Stomach (tissue), 4 donors: Measurements from ENCODE around the gene VPS18.

Experiments used
- CTCF ChIP-seq, 7 experiments: fragments of 450-650 bp in 4 of 7; fragments of 200-600 bp in 3 of 7; sonication (generic) in 3 of 7; IDR thresholded peaks; one replicate each; pipeline ENCODE4 v1.5.1; 2016 to 2019; ENCODE audit warnings: antibody characterized with exemption in 7 of 7, control low read depth in 2 of 7, mild to moderate bottlenecking in 1 of 7
- POLR2A ChIP-seq, 4 donors: fragments of 450-650 bp; IDR thresholded peaks; one replicate each; pipeline ENCODE4 v1.6.1; 2016; ENCODE audit warnings: antibody characterized with exemption in 4 of 4, control low read depth in 2 of 4, mild to moderate bottlenecking in 1 of 4, moderate library complexity in 1 of 4

DNA sequence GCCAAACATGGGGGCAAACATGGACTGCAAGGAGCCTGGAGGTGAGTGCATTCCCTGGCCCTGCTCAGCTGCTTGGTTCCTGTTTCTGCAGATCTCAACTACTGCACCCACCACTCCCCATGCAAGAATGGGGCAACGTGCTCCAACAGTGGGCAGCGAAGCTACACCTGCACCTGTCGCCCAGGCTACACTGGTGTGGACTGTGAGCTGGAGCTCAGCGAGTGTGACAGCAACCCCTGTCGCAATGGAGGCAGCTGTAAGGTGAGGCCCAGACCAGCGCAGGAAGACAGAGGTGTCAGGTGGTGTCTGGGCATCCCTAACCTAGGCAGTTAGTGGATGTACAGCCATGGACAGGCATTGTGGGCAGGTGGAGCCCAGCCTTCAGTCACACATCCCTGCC lies 40.2 kb downstream of the VPS18 start:
- TF ChIP-seq CTCF (IDR thresholded peaks at IDR 0.05) (no peak), POLR2A (IDR thresholded peaks at IDR 0.05) (no peak)
